ENCODE results near the gene HS3ST5.

DNA sequence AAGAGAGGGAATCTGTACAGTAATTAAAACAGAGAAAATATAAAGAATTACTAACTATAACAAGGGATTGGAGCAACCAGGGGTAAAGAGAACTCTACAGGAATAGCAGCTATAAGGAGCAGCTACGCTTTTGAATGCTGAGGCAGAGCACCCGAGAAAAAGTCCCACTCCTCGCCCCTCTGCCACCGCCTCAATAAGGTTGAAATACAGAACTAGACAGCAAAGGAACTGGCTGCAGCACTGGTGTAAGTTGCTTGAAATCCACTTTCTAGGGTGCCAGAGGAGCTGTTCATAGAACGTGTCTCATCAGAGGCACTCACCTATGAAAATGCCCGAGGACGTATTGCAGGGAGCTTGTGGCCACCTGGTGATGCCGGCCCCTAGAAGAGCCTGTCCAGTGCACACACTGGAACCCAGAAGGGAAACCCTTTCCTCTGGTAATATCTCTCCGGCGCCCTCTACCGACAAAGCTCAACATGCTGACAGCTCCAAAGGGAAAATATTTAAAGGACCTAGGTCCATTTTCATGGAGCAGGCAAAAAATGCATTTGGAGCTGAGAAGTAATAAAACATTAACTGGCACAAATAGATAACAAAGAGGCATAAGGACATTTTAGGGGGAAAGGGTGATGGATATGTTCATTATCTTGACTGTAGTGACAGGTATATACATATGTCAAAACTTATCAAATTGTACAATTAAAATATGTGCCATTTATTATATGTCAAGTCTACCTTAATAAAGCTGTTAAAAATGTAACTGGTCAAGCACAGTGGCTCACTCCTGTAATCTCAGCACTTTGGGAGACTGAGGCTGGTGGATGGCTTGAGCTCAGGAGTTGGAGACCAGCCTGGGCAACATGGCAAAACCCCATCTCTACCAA is 234.5 kb downstream of the HS3ST5 start:
- TF ChIP-seq, protein P1, sequence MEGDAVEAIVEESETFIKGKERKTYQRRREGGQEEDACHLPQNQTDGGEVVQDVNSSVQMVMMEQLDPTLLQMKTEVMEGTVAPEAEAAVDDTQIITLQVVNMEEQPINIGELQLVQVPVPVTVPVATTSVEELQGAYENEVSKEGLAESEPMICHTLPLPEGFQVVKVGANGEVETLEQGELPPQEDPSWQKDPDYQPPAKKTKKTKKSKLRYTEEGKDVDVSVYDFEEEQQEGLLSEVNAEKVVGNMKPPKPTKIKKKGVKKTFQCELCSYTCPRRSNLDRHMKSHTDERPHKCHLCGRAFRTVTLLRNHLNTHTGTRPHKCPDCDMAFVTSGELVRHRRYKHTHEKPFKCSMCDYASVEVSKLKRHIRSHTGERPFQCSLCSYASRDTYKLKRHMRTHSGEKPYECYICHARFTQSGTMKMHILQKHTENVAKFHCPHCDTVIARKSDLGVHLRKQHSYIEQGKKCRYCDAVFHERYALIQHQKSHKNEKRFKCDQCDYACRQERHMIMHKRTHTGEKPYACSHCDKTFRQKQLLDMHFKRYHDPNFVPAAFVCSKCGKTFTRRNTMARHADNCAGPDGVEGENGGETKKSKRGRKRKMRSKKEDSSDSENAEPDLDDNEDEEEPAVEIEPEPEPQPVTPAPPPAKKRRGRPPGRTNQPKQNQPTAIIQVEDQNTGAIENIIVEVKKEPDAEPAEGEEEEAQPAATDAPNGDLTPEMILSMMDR (IDR thresholded peaks at IDR 0.05; ENCODE audit: low read depth, low read length), result peak; percentile 74
- TF ChIP-seq EZH2phosphoT487 (IDR thresholded peaks at IDR 0.05; ENCODE audit: low read depth), result no peak

All from OCI-LY3 (cell line).